ENCODE results near the gene ERFE. TPM values are rescaled to one million over a fixed set of nuclear protein-coding genes. Genes with fewer than 3 reads are reported as not detected.

Gene ERFE
- total and polyA plus RNA-seq, 2 donors (not counting 1 experiment from before 2014, with no cell fraction given): 0.17 TPM; not detected in 1

- H3K4me1 ChIP-seq (ENCODE audit: control insufficient read depth in 2 of 2, insufficient read depth in 2 of 2, low read length in 2 of 2): no peaks in the 10 kb centered on the region
- intact Hi-C loops (cut with micrococcal nuclease): no loop called here
- no peaks in the 10 kb centered on the region for H3K4me1 Mint-ChIP-seq
- POLR2A ChIA-PET: no interaction called here
- CTCF ChIA-PET: no interaction called here
- peaks cover 0 to 7% (median 0%) of the 10 kb centered on the region in 4 experiments for H3K27me3 ChIP-seq (replicated peaks in 1 of 4; ENCODE audit: control extremely low read depth in 1 of 4, control insufficient read depth in 3 of 4, insufficient read depth in 4 of 4, low read length in 3 of 4)
- no peak overlapping the region for H3K4me3 ChIP-seq (ENCODE audit: control extremely low read depth in 1 of 5, extremely low read depth in 1 of 5, insufficient read depth in 1 of 5, low read depth in 2 of 5, low read length in 4 of 5)
- peaks cover 6% of the 10 kb centered on the region for H4K20me1 ChIP-seq (ENCODE audit: control insufficient read depth, insufficient read depth, low read length, poor library complexity, severe bottlenecking)
- no peak overlapping the region for H3K9ac ChIP-seq (ENCODE audit: low read length)
- peaks cover 6 to 23% of the 10 kb centered on the region in 2 experiments for H3K36me3 ChIP-seq (replicated peaks in 1 of 2; ENCODE audit: control extremely low read depth in 1 of 2, control insufficient read depth in 1 of 2, extremely low read depth in 1 of 2, insufficient read depth in 2 of 2, low read length in 1 of 2)
- no peak overlapping the region for H3K4me3 Mint-ChIP-seq
- TF ChIP-seq CTCF (IDR thresholded peaks at IDR 0.05) (no peak), EZH2 (IDR thresholded peaks at IDR 0.05; ENCODE audit: borderline replicate concordance, insufficient read depth, low read depth, low read length, poor library complexity, severe bottlenecking) (no peak)
- H3K27ac ChIP-seq (ENCODE audit: low read length in 2 of 2): no peak overlapping the region
- H3K27ac Mint-ChIP-seq: no peak overlapping the region
- WGBS (ENCODE audit: insufficient coverage): 93% methylated on average over 24 of the region's 24 CpGs
- ATAC-seq (ENCODE audit: low read depth): no peak
- no peak overlapping the region for H2AFZ ChIP-seq (ENCODE audit: insufficient read depth, low read depth, low read length, poor library complexity, severe bottlenecking)
- no peaks in the 10 kb centered on the region for H3K79me2 ChIP-seq (ENCODE audit: control insufficient read depth, insufficient read depth, low read length)
- peaks cover 6% of the 10 kb centered on the region for H3K27me3 Mint-ChIP-seq
- H3K9me3 ChIP-seq (ENCODE audit: control extremely low read depth in 1 of 3, control insufficient read depth in 2 of 3, insufficient read depth in 1 of 3, low read length in 2 of 3): no peaks in the 10 kb centered on the region
- no peak for DNase-seq
- H3K9me3 Mint-ChIP-seq (ENCODE audit: insufficient read depth): no peaks in the 10 kb centered on the region
- no peak overlapping the region for H3K4me2 ChIP-seq (replicated peaks; ENCODE audit: low read depth, low read length, poor library complexity, severe bottlenecking)
Measured at GRCh38 chr2:238166391-238167343, 7.9 kb downstream of the ERFE start.

GRCh38 chr2:238167344-238167715, 8.6 kb downstream of the ERFE start:
- H4K20me1 ChIP-seq (ENCODE audit: control insufficient read depth, insufficient read depth, low read length, poor library complexity, severe bottlenecking): peaks cover 6% of the 10 kb centered on the region
- ATAC-seq (ENCODE audit: low read depth) (no peak), DNase-seq (no peak)
- no peaks in the 10 kb centered on the region for H3K9me3 Mint-ChIP-seq (ENCODE audit: insufficient read depth)
- ChIA-PET POLR2A (no interaction called here), CTCF (no interaction called here)
- no peaks in the 10 kb centered on the region for H3K9me3 ChIP-seq (ENCODE audit: control extremely low read depth in 1 of 3, control insufficient read depth in 2 of 3, insufficient read depth in 1 of 3, low read length in 2 of 3)
- H3K4me3 Mint-ChIP-seq: no peak overlapping the region
- TF ChIP-seq CTCF (IDR thresholded peaks at IDR 0.05): no peak
- H3K36me3 ChIP-seq (replicated peaks in 1 of 2; ENCODE audit: control extremely low read depth in 1 of 2, control insufficient read depth in 1 of 2, extremely low read depth in 1 of 2, insufficient read depth in 2 of 2, low read length in 1 of 2): peaks cover 7 to 28% of the 10 kb centered on the region in 2 experiments
- intact Hi-C loops (cut with micrococcal nuclease): no loop called here
- no peak overlapping the region for H3K4me2 ChIP-seq (replicated peaks; ENCODE audit: low read depth, low read length, poor library complexity, severe bottlenecking)
- peaks cover 0 to 7% (median 0%) of the 10 kb centered on the region in 4 experiments for H3K27me3 ChIP-seq (replicated peaks in 1 of 4; ENCODE audit: control extremely low read depth in 1 of 4, control insufficient read depth in 3 of 4, insufficient read depth in 4 of 4, low read length in 3 of 4)
- H2AFZ ChIP-seq (ENCODE audit: insufficient read depth, low read depth, low read length, poor library complexity, severe bottlenecking): no peak overlapping the region
- H3K27ac Mint-ChIP-seq: no peak overlapping the region
- no peak overlapping the region for H3K4me3 ChIP-seq (ENCODE audit: control extremely low read depth in 1 of 5, extremely low read depth in 1 of 5, insufficient read depth in 1 of 5, low read depth in 2 of 5, low read length in 4 of 5)
- H3K9ac ChIP-seq (ENCODE audit: low read length): no peak overlapping the region
- WGBS (ENCODE audit: insufficient coverage): over 99% methylated on average over 7 of the region's 7 CpGs
- no peak overlapping the region for H3K27ac ChIP-seq (ENCODE audit: low read length in 2 of 2)
- no peaks in the 10 kb centered on the region for H3K79me2 ChIP-seq (ENCODE audit: control insufficient read depth, insufficient read depth, low read length)
- H3K4me1 Mint-ChIP-seq: no peaks in the 10 kb centered on the region
- H3K4me1 ChIP-seq (ENCODE audit: control insufficient read depth in 2 of 2, insufficient read depth in 2 of 2, low read length in 2 of 2): no peaks in the 10 kb centered on the region
- peaks cover 6% of the 10 kb centered on the region for H3K27me3 Mint-ChIP-seq

Measured in B cell (primary cell).